ENCODE results near the gene GNG7. TPM values are rescaled to one million over a fixed set of nuclear protein-coding genes. Genes with fewer than 3 reads are reported as not detected.
"Not testable (repeated sequence)": the region's sequence is repeated elsewhere in the genome, so short reads cannot be mapped to it uniquely, and the experiment has no call there.

GNG7 gene
- polyA plus RNA-seq, 1 experiment, result 0.22 TPM

GRCh38 chr19:2573916-2574315 is 128.6 kb downstream of the GNG7 start:
- Histone ChIP-seq H3K4me3 (ENCODE audit: low read depth, low read length) (no peak overlapping the region), H3K36me3 (ENCODE audit: control insufficient read depth, insufficient read depth, low read length) (no peaks in the 10 kb centered on the region), H3K27me3 (ENCODE audit: control insufficient read depth, insufficient read depth, low read length) (no peaks in the 10 kb centered on the region)
- POLR2A ChIA-PET, result no interaction called here
- DNase-seq (ENCODE audit: low read depth), result no peak
- CTCF ChIA-PET, result interaction anchor here (0.6 kb wide), 1 partner anchor 63 kb away, joined by 3 read pairs; no protein-coding TSS in a partner anchor
- TF ChIP-seq CTCF (IDR thresholded peaks at IDR 0.05; ENCODE audit: insufficient read depth, low read depth, low read length), result no peak

GRCh38 chr19:2572152-2572551 is 130.3 kb downstream of the GNG7 start:
- CTCF ChIA-PET, result interaction anchor here (0.6 kb wide), 1 partner anchor 19 kb away, joined by 3 read pairs; no protein-coding TSS in a partner anchor
- H3K4me3 ChIP-seq (ENCODE audit: low read depth, low read length); POLR2A ChIA-PET; H3K36me3 ChIP-seq (ENCODE audit: control insufficient read depth, insufficient read depth, low read length); H3K27me3 ChIP-seq (ENCODE audit: control insufficient read depth, insufficient read depth, low read length); DNase-seq (ENCODE audit: low read depth): not testable (repeated sequence)

- DNase-seq (ENCODE audit: low read depth), result no peak
- ChIA-PET CTCF (interaction anchor here (1.0 kb wide), 1 partner anchor 178 kb away, joined by 3 read pairs; no protein-coding TSS in a partner anchor), POLR2A (no interaction called here)
- TF ChIP-seq CTCF (IDR thresholded peaks at IDR 0.05; ENCODE audit: insufficient read depth, low read depth, low read length), result no peak
- Histone ChIP-seq H3K27me3 (ENCODE audit: control insufficient read depth, insufficient read depth, low read length) (no peaks in the 10 kb centered on the region), H3K4me3 (ENCODE audit: low read depth, low read length) (no peak overlapping the region), H3K36me3 (ENCODE audit: control insufficient read depth, insufficient read depth, low read length) (no peaks in the 10 kb centered on the region)
Observed at GRCh38 chr19:2569596-2570465, 132.7 kb downstream of the GNG7 start.

GRCh38 chr19:2567996-2568395 is 134.5 kb downstream of the GNG7 start:
- no peak overlapping the region for H3K4me3 ChIP-seq (ENCODE audit: low read depth, low read length)
- CTCF ChIA-PET, result no interaction called here
- no peaks in the 10 kb centered on the region for H3K36me3 ChIP-seq (ENCODE audit: control insufficient read depth, insufficient read depth, low read length)
- no peaks in the 10 kb centered on the region for H3K27me3 ChIP-seq (ENCODE audit: control insufficient read depth, insufficient read depth, low read length)
- POLR2A ChIA-PET, result no interaction called here
- no peak for TF ChIP-seq CTCF (IDR thresholded peaks at IDR 0.05; ENCODE audit: insufficient read depth, low read depth, low read length)
- no peak for DNase-seq (ENCODE audit: low read depth)

GRCh38 chr19:2567580-2567979 is 134.9 kb downstream of the GNG7 start:
- CTCF ChIA-PET, result no interaction called here
- POLR2A ChIA-PET, result no interaction called here
- no peaks in the 10 kb centered on the region for H3K27me3 ChIP-seq (ENCODE audit: control insufficient read depth, insufficient read depth, low read length)
- DNase-seq (ENCODE audit: low read depth), result no peak
- no peaks in the 10 kb centered on the region for H3K36me3 ChIP-seq (ENCODE audit: control insufficient read depth, insufficient read depth, low read length)
- no peak for TF ChIP-seq CTCF (IDR thresholded peaks at IDR 0.05; ENCODE audit: insufficient read depth, low read depth, low read length)
- no peak overlapping the region for H3K4me3 ChIP-seq (ENCODE audit: low read depth, low read length)

- H3K36me3 ChIP-seq (ENCODE audit: control insufficient read depth, insufficient read depth, low read length); DNase-seq (ENCODE audit: low read depth); CTCF ChIA-PET; H3K4me3 ChIP-seq (ENCODE audit: low read depth, low read length); H3K27me3 ChIP-seq (ENCODE audit: control insufficient read depth, insufficient read depth, low read length): not testable (repeated sequence)
- POLR2A ChIA-PET, result interaction anchor here (0.6 kb wide), 1 partner anchor 9 kb away, joined by 4 read pairs; no protein-coding TSS in a partner anchor
Observed at GRCh38 chr19:2563546-2563945, 138.9 kb downstream of the GNG7 start.

Measured in BJ (cell line).